HG03469 (cell line): ENCODE results near the gene NTRK2.

Experiments used
- ATAC-seq: cut with Tn5 transposase; IDR thresholded peaks from one replicate; pipeline ENCODE4 v1.9.1; 2021; ENCODE audit warnings: mild to moderate bottlenecking, moderate library complexity, moderate number of reproducible peaks; ENCODE audit not compliant: unreplicated experiment

The NTRK2 gene

DNA sequence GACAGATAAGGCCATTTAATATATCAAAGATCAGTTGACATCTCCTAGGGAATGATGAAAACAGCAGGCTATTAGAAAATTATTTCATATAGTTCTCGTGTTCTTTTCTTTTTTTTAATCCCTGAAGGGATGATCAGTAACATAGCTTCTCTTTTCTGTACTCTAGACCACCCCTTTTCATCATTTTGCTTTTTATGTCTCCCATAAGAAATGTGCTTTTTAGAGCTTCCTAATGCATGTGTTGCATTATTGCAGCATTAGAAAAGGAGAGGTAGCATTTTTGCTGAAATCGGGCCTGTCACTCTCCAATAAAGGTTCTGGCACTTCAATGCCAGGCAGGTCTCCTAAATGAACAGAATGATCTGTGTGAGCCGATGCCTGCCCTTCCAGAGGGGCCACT is 143.3 kb downstream of the NTRK2 start:
- no peak for ATAC-seq

DNA sequence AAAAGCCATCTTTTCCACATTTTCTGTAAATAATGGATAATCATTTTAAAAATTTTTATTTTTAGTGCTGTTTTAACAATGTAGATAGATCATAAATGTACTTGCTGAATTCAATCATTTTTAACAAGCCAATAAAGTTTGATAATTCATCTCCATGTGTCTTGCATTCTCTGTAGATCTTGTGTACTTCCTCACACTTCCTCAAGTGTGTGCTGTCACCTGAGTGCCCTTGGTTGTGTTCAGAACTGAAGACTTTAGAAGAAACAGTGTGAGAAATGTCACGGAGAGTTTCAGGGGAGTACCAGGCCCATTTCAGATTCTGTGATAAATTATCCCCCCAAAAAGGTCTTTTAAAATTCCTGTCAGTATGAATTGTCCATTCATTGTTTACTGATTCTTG is 146.0 kb downstream of the NTRK2 start:
- ATAC-seq, result no peak

DNA sequence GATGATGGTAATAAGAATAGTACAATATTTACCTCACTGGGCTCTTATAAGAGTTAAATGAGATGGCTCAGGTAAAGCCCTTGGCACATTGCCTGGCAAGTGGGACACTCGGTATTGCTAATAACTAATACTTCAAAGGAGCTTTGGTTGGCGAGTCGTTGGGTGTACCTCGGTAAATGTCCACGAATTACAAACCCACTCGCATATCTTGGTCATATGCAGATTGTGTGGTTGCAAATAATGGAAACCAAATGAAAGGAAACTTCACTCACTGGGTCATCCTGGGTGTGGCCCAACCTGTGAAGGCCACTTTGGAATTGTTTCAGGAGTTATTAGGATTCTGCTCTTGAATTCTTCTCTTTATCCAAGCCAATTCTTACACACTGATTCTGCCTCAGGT is 147.5 kb downstream of the NTRK2 start:
- ATAC-seq, result no peak

DNA sequence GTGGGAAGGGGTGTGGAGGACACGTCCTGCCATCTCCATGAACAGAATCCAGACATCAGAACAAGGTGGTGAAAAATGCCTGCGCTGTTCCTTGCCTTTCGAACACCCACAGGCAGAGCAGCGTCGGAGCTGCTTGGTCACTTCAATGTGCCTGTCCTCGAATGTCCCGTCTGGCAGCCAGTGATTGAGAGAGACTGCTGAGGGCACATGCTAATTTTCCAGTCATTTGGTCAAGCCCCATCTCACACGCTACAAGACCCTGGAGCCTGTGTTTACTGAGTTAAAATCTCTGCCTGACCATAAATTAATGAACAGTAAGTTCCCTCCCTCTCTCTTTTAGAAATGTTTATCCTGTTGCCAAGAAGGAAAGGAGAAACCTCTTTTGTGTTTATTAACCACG is 149.3 kb downstream of the NTRK2 start:
- no peak for ATAC-seq

DNA sequence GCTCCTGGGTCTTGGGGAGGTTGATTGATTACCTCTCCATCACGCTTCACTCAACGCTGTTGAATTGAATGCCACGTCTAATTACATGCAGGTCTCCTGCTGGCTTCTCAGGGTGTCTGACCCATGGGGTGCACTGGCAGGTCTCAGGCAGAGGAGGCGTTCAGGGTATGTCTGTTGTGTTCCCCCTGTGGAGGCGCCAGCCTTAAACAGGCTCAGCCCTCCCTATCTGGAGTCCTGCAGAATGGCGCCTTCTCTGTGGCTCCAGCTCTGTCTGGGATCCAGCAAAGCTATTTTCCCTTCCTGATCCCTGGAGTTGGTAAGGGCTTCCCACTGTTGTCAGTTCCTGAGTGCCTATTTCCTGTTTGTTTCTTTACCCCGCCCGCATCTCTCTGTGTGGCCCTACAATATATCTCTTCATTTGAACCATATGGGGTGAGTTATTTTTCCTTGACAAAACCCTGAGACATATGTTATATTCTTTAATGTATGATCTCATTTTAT is 150.0 kb downstream of the NTRK2 start:
- ATAC-seq, result no peak

DNA sequence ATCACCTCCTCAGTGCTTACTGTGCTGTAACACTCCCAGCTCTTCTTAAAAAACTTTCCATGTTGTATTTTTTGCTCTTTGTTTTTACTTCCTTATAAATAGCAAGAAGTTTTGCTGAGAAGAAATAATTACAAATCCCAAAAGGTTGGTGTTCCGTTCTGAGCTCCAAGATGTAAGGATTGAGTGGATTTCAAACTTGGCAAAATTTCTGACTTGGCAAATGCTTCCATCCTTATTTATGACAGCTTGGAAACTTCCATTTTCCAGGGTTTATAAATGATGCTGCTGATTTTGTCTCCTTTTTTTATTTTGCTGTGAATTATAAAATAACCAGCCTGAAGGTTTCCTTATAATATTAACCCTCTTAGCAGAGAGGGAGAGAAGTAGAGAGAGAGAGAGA is 151.9 kb downstream of the NTRK2 start:
- no peak for ATAC-seq

DNA sequence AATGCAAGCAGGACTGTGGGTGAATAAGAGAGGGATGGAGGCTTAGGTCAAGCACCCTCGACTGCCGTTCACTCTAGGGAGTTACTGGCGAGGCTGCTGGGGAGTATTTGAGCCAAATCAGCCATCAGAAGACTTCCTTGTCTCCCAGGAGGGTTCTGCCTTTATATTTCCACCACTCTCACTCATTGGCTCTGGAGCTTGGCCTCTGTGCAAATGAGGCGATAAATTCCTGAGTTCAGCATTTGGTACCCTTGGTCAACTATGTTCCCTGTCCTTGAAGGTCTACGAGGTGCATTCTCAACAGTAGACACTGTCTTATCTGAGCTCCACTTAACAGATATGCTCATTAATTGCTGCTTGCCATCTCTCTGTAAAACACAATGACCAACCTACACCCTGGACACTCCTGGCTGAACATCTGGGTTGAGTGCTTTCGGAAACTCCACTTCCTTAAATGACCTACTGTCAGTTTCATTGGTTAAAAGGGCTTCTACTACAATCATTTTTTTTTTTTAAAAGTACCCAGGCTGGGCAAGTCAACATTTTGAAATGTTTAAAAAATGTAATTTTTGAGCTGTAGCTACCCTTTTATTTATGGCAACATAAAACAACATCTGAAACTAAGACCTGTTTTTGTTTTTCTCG is 153.2 kb downstream of the NTRK2 start:
- ATAC-seq, result no peak

DNA sequence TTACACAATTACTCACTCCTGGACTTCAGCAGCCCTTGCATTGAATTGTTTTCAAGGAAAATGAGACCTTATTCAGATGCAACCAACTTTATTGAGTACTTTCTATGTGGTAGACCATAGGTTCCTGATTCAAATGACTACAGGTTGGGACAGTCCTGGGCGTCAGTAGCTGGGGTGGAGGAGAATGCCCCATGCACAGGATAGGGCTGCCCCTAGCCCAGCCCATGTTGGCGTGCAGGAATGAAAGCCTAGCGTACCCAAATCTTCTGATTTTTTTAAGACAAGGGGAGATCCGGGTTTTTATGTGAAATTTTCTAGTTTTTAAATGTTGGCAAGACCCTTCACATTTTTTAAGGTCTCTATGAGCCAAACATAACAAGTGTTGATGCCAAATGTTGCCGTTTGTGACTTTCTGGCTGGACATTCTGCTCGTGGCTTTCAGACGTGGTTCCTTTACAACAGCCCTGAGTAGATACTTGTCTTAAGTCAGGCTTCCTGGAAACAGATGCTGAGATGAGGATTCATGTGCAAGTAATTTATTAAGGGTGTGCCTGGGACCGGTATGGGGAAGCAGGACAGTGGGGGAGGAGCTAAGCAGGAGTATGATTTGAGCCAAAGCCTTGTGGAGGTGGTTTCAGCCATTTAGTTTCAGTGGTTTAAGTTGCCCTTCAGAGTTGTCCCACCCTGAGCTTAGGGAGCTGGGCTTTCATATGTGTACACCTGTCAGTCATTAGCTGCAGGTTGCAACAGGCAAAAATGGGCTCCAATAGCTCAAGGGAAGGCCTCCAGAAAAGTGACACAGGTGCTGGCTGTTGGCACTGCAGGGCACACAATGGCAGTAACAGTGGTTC is 154.1 kb downstream of the NTRK2 start:
- no peak for ATAC-seq

DNA sequence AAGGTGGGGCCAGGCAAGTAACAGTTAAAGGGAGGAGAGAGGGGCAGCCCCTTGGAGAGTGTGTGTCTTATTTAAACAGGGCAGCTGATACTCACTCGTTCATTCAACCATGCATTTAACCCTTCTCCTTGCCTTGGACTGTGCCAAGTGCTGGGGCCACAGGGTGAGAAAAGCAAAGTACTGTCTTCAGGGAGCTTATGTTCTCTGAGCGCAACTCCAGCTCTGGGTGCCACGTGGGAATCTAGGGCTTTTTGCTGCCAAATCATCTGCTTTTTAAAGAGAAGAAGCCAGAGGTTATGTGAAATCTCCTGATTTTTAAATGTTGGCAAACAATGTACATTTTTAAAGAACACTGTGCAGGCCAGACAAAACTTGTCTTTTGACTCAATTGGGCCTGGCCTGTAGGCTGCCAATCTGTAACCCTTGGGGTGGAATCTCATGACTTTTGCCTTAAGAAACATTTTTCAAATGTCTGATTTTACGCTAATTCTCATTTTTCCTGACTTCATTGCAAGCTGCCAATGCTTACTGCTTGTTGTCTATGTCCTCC is 157.8 kb downstream of the NTRK2 start:
- ATAC-seq, result no peak

DNA sequence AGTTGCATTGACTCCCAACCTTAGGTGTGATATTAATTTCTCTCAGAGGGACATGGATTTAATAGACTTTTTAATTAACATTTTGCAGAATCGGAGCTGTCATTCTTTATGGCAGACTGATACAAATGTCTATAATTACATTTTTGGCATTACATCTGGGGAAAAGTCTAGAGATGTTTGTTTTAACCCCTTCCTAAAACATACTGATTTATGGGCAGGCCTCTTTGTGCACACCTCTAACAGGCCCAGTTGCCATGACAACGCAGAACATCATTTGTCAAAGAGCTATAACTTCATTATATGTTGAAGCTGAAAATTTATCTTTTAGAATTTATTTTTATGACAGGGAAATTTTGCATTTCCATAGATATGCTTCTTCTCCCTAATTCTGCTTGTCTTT is 158.5 kb downstream of the NTRK2 start:
- no peak for ATAC-seq

DNA sequence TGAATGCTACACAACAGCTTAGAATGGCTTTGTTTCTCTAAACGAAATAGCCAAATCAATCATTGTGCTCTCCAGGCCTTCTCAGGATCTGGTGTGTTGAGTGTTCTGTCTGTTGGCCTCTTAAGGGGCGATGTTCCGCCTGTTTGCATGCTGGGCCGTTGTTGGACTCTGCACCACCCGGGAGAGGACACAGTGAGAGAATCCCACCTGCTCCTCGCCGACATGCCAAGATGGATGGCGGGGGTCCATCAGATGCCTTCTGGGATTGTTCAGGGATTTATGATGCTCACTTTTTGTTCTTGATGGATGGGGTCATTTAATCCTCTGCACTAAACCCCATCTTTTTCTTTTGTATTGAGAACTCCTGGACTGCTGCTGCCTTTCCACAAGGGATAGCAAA is 159.9 kb downstream of the NTRK2 start:
- ATAC-seq, result no peak

DNA sequence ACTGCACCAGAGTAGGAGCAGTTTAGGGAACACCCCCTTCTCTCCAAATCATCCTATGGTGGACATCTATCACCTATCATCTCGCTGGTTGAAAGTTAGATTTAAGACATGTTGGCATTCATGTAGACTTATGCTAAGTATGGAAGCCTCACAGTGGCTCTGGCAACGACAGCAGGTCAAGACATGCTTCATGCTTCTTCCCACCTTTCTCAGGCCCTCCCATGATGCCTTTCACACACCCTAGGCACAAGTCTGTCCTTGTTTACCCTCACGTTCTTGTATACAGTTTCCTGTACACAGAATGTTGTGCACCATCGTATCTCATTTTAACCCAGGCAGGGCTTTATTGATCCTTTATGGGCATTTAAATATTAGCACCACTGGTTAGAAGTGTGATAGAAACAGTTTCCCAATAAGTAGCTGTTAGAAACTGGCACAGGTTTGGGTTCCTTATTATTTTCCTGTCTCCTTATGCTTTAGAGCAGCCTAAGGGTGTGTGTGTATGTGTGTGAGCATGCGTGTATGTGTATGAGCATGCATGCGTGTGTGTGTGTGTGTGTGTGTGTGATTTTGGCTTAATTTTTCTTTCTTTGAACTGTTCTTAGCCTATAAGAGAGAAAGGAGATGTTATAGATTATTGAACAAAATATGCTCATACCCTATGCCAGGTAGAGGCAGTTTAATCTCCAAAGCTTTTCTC is 160.6 kb downstream of the NTRK2 start:
- ATAC-seq, result no peak

DNA sequence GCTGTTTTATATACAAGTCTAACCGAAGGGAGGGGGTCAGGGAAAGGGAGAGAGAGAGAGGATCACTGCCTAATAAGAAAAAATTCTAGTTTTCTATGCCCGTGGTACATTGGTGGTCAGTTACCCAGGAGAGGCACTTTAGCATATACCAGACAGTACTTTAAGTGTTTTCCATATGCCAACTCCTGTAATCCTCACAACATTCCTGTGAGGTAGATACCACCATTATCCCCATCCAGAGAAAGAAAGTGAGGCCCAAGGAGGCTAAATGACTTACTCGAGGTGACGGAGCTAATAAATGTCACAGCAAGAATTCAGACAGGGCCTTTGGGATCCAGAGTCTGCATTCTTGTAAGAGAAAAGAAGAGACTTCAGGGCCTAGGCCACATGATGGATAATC is 161.8 kb downstream of the NTRK2 start:
- no peak for ATAC-seq

DNA sequence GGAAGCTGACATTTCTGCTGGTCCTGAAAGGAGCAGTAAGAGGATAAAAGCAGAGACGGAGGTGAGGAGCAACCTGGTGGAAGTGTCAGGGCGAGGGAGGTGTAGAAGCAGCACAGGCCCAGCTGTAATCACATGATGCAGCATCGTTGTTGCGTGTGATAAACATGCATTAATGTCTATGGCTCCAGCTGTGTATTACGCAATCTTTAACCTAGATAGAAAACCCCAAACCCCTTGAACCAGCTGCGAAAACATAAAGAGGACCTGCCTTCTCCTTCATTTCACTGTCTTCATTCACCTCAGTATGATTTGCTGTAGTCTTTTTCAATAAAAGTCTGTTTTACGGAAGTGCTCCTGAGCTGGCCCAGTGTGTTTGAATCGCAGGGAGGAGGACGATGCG is 162.9 kb downstream of the NTRK2 start:
- ATAC-seq, result no peak

DNA sequence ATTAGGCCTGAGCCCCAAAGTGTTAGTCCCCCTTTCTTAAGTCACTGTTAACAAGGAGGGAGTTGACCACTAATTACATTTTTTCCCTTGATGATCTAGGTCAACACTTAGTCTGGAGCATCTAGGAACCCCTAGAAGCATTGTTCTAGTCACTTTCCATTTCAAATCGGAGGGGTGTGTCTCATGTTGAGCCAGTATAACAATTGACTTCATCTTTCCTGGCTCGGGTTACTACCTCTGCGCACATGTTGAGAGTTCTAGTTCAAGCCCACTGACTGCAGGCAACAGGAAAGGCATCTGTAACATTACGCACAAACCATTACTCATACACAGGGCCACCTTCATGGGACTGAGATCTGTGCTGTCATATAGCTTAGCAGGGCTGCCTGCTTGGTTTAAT is 164.9 kb downstream of the NTRK2 start:
- no peak for ATAC-seq

DNA sequence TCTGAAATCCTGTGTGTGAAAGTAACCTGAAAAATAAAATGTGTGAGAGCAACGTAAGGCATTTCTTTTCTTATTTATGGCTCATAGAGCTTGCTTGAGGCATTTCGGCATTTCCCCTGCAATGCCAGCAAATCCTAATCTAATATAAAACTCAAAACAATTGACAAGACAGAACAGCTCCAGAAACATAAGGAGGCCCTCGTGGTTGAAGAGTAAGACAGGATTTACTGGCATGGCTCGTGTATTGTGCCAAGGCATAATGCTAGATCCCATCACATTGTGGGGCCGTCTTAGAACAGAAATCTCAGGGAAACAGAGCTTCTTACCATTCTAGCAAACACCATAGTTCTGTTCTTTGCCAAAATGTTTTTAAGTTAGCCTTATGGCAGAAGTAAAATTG is 166.2 kb downstream of the NTRK2 start:
- ATAC-seq, result no peak

DNA sequence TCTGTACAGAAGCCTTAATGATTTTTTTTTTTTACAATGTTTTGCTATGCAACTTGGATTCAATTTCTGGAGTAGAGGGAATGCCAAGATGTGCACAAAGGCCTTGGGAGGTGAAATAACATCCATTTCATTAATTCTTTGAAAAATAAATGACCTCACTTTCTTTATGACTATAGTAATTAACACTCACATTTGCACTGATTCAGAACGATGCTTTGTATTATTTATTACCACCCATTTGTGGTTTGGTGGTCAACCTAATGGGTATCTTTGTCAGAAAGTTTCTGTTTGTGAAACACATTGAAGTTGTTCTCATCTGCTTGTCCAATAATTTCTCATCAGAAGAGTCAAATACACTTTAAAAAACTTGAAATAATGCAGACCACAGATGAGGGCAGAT is 169.3 kb downstream of the NTRK2 start:
- ATAC-seq, result no peak

DNA sequence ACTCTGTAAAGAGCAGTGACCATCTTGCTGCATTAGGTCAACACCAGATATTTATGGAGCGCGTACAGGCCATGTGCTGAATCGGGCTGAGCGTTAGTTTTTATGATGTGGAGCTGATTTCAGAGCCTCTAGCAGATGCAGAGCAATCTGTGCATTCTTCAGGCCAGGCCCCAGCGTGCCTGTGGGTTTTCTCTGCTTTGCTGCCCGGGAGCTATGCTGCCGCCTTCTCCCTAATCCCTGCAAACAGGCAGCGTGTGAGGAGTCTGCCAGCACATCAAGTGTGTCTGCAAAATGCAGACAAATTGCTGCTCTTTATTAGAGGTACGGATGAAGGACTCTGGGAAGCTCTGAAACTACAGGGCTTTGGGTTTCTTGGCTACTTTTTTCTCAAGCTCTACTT is 170.0 kb downstream of the NTRK2 start:
- ATAC-seq, result no peak

DNA sequence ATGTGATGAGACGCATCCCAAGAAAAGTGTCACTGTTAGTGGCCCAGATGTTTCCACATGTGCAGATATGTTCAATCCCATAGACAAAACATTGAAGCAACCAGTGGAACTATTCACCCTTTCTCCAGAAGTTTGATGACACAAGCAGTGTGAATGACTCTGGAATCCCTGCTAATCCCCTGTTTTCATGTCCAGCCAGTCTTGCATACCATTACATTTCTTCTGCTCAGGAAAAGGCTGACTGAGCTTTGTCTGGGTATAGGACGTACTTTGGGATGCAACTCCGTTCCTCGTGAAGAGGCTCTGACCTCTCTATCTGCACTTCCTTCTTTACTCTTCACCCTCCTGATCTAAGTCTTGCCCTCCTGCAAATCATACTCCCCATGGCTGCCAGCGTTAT is 172.4 kb downstream of the NTRK2 start:
- no peak for ATAC-seq

DNA sequence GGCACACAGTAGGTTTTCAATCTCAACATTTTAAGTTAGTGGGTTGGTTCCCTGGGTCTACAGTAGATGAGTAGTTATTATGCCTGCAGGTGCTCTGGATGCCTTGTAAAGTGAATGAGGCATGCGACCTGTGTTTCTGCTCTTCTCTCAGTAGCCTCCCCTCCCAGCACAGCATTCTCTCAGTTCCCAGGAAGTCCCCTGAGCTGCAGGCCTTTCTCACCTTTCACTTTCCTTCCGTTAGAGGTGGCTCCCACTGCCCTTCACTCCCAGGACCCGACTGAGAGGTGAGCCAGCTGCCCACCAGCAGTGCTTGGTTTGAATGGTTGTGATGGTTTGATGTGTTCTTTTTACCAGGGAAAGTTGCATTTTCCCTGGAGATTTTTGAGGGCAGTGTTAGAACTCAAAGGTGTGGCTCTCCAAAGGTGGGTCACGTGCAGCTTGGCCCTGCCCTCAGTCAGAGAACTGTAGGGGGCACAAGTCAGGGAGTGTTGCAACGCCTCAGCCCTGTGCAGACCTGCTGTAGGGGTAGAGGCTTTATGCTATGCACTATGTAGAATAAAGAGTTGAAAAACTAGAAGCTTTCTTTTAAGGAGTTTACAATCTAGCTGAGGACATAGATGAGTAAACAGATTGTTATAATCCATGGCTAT is 173.8 kb downstream of the NTRK2 start:
- no peak for ATAC-seq
